ENCODE results near the gene FHAD1.
A peak's percentile ranks its signal among the peaks of the same experiment; 100 is the strongest.
"Not testable (repeated sequence)": the region's sequence is repeated elsewhere in the genome, so short reads cannot be mapped to it uniquely, and the experiment has no call there.

The FHAD1 gene

DNA sequence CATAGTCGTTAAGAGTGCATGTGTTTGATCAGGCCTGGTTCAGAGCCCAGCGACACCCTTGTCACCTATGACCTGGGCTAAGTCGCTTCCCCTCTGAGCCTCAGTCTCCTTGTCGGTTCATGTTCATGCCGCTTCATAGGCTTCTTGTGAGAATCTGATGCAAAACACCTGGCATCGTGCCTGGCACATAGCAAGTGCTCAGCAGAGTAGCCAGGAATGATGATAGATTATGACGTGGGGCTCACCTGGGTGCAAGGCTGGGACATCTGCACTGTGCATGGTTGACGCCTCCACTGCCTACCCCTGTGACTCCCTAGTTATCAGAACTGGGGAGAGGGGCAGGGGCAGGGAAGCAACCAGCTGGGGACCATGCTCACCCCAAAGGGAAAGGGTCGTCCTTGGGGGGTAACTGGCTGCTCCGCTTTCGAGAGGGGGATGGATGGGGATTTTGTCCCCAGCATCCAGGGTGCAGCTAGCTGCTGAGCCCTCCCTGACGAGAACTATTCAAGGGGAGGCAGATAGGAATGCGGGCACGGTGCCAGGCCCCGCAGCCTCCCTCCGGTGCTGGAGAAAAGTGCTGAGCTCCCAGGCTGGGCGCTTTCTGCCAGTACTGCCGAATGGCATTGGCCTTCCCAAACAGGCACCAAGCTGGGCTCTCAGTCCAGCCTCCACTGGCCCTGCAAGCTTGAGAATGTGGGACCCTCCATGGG lies 171.9 kb downstream of the FHAD1 start:
- no peak for DNase-seq (ENCODE audit: low spot score)

DNA sequence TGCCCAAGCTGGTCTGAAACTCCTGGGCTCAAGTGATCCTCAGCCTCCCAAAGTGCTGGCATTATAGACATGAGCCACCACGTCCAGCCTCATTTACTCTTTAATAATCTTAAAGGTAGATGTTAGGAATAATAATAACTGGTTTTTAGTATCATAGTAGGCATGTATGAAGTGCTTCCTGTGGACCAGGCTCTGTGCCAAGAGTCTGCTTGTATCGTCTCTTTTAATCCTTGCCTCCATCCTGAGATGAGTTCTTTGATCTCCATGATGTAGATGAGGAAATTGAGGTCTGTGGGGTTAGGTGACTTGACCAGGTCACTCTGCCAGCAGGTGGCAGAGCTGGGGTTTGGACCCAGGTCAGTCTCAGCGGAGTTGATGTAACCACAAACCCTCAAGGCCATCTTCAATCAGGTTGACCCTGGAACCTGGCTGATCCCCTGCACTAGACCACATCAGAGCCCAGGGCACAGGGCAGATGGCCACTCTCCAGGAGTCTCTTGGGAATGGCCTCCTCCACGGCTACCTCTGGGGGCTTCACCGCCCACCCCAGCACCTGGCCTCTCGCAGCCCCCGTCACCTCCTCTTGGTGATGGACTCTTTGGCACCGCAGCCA lies 173.9 kb downstream of the FHAD1 start:
- DNase-seq (ENCODE audit: low spot score) = no peak

DNA sequence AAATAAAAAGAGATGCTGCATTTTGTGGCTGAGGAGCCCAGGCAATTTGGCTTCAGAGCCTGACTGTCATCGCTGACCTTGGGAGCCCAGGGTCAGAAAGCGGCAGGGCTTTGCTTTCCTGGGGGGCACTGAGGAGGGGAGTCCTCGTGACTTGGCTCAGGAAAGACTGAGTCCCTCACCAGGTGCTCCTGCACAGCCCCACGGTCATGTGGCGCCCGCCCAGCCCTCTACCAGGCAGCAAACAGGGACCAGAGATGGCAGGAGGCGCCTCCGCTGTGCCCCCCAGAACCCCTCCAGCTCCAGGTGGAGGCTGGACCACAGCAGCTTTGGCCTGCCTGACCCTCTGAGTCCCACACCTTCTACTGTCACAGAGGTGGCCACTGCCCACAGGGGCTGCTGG lies 175.8 kb downstream of the FHAD1 start:
- no peak for DNase-seq (ENCODE audit: low spot score)

DNA sequence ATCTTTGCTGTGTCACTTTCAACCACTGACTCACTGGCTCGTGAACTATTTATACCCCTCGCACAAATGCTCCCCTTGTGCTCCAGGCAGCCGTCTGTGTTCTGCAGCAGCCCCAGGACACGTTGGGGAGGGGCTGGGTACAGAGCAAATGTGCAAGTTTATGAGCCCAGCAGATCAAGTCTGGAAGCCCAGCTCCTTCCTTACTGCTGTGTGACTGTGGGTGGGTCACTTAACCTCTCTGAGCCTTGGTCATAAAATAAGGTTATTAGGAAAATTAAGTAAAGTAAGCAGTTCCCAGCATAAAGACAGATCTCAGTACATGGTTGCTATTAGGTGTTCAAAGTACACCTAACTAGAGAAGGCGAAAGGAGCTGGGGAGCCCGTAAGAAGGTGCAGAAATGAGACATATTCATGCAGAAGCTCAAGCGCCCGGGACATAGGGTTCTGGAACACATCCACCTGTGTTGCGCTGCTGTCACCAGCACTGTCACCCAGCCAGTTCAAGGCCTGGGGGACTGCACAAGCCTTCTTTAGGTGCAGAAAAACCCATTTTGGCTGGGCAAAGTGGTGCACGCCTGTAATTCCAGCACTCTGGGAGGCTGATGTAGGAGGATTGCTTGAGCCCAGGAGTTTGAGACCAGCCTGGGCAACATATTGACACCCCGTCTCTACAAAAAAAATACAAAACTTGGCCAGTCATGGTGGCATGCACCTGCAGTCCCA lies 176.5 kb downstream of the FHAD1 start:
- DNase-seq (ENCODE audit: low spot score) = no peak

DNA sequence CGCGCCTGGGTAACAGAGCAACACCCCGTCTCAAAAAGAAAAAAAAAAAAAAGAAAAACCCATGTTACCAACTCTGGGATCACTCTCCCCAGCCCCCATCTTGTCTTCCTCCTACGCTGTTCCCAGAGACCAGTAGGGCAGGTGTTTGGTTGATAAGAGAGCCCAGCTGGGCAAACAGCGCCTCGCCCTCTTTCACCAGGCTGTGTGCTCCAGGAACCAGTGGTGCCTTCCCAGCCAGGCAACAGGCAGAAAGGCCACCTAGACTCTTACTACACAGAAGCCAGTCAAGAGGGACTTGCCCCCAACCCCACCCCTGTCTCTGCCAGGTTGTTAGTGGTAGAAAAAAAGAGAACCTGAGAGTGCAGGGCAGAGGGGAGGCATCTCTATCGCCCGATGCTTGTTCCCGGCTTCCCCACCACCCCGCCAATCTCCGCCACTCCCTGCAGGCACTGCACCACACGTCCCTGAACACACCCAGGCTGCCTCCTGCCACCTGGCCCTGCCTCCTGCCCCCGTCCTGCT lies 177.2 kb downstream of the FHAD1 start:
- DNase-seq (ENCODE audit: low spot score) = no peak

DNA sequence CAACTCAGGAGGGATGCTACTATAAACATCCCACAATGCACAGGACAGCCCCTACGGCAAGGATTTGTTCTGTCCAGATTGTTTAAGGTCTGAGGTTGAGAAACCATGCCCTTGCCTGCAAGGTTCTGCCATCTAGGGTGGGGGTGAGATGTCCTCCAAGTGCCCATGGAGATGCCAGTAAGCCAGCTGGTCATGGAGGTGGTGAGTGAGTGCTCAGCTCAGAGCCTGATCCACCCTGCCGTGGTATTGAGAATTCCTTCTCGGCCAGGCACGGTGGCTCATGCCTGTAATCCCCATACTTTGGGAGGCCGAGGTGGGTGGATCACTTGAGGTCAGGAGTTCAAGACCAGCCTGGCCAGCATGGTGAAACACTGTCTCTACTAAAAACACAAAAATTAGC lies 178.0 kb downstream of the FHAD1 start:
- no peak for DNase-seq (ENCODE audit: low spot score)

DNA sequence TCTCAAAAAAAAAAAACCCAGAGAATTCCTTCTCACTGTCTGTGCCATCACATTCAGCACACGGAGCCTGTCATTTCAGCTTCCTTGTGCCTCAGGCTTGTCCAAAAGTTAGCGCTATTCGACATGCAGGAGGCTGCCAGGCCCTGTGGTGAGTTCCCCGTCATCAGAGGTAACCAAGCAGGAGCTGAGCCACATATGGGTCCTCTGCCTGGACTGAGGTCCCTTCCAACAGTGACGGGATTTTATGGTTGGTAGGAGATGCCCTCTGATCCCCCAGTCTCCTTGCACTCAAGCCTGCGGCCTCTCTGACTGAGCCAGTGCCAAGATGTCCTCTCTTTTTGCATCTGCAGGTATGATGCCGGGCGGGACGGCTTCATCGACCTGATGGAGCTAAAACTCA lies 178.5 kb downstream of the FHAD1 start:
- DNase-seq (ENCODE audit: low spot score) = no peak

DNA sequence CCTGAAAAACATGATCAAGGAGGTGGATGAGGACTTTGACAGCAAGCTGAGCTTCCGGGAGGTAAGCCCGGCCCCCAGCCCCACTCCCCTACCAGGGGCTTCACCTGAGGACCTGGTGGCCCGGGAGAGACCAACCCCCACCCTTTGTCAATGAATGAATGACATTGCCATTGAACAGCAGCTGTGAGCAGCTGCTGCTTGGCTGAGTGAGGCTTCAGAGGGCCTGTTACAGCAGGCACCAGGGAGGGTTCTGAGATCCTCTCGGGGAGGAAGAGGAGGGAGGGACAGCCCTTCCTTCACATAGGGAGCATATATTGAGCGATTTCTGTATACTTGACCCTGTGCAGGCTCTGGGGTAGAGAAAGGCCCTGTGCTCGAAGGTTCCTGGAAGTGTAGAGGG lies 178.9 kb downstream of the FHAD1 start:
- DNase-seq (ENCODE audit: low spot score) = no peak

DNA sequence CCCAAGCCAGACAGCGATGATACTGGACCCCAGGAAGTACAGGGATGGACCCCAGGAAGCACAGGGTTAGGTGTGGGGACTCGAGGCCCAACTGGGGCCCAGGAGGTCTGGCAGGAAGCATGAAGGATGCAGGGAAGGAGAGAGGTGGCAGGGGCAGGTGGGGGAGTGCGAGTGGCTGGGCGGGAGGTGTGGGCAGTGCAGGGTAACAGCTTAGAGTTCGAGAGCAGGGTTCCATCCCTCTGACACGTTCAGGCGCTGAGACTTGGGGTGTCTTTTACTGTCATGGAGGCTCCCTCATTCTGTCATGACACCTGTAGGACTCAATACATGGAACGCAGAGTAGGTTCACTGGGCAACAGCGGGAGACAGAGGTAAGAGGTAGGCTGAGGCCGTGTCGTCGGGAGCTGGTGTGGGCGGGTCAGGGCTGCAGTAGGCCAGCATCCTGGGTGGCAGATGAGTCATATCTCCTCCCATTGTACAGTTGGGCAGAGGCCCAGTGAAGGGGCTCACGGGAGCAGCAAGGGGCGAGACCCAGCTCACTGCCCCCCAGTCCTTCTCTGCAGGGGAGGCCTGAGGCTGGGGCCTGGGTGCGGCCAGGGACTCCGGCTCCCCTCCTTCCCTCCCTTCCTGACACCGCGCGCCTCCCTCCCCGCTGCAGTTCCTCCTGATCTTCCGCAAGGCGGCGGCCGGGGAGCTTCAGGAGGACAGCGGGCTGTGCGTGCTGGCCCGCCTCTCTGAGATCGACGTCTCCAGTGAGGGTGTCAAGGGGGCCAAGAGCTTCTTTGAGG lies 179.7 kb downstream of the FHAD1 start:
- DNase-seq (ENCODE audit: low spot score) = no peak

DNA sequence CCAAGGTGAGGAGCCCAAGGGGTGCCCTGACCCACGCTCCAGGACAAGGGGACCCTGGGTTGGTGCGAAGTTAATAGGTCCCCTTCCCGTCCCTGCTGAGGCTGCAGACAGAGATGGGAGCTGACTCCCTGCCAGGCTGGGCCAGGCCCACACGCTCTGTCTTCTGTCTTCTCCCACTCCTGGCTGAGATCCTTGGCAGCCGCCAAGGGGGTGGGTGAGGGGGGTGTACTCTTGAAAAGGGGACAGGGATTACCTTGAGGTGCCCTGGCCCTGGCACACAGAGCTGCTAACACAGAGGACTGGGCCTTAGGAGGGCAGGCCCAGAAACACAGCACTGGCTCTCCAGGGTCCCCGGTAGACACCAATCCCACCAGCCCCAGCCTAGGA lies 180.2 kb downstream of the FHAD1 start:
- no peak for DNase-seq (ENCODE audit: low spot score)

DNA sequence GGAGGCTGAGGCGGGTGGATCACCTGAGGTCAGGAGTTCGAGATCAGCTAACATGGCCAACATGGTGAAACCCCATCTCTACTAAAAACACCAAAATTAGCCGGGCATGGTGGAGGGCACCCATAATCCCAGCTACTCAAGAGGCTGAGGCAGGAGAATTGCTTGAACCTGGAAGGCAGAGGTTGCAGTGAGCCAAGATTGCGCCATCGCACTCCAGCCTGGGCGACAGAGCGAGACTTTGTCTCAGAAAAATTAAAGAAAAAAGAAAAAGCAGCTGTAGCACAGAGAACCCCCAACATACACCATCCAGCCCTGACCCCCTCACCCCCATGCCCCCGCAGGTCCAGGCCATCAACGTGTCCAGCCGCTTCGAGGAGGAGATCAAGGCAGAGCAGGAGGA lies 181.2 kb downstream of the FHAD1 start:
- not testable (repeated sequence) for DNase-seq (ENCODE audit: low spot score)

DNA sequence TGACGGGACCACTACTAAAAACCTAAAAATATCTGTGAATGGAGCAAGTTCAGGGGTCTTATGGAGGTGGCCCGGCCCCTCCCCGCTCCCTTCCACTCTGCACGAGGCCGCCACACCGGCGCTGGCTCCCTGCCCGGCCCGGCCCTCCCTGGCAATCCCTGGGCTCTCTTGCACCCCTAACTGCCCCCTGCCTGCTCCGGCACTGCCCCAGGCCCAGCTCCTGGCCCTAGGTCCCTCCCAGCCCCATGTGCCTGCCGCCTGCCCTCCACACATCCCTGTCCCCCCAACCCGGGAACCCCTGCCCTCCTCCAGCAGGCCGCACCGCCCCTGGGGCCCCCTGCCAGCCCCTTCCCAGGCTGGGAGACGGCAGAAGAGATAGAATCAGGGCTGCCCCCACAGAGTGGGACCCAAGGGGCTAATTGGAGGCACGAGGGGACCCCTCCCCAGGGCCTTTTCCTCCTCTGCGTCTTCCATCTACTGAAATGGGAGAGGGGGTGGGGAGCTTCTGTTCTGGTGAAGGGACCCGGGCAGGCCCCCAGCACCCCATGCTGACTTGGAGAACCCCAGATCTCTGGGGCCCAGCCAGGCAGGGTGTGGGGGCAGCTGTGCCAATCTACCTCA lies 181.9 kb downstream of the FHAD1 start:
- no peak for DNase-seq (ENCODE audit: low spot score)

DNA sequence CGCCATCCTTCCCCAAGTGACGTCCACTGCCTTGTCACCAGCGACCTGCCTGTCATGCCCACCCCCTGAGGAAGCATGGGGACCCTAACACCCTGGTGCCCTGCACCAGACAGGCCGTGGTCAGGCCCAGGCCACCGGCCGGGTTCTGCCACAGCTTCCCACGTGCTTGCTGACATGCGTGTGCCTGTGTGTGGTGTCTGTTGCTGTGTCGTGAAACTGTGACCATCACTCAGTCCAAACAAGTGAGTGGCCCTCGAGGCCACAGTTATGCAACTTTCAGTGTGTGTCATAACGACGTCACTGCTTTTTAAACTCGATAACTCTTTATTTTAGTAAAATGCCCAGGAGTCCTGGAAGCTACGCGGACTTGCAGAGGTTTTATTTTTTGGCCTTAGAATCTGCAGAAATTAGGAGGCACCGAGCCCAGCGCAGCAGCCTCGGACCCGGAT lies 182.7 kb downstream of the FHAD1 start:
- no peak for DNase-seq (ENCODE audit: low spot score)

DNA sequence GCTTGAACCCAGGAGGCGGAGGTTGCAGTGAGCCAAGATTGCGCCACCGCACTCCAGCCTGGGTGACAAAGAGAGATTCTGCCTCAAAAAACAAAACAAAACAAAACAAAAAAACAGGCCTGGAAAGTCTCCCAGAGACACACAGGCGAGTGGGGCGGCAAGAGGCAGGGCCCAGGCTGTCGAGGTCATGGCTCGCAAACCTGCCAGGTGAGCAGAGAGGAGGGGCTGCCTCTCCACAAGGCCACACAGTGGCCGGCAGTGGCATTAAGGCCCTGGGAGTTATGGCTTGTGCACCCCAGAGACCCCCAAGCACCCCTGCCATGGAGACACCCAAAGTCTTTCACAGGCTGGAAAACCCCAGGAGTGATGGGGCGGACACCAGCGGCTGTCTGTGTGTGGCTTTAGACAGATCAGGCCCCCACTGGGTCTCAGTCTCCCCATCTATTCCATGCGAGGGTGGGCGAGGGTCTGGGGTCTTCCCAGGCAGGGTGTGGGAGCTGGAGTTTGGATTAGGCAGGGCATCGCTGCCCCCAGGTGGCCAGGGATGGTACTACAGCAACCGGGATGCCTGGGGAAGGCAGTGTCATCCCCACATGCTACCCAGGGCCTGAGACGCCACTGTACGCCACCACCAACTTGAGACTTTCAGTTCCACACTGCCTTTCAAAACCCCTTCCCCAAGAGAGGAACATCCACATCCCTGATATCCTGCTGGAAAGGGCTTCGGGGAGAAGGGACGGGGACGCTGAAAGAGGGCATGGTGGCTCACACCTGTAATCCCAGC lies 184.0 kb downstream of the FHAD1 start:
- DNase-seq (ENCODE audit: low spot score) = peak; percentile 55

DNA sequence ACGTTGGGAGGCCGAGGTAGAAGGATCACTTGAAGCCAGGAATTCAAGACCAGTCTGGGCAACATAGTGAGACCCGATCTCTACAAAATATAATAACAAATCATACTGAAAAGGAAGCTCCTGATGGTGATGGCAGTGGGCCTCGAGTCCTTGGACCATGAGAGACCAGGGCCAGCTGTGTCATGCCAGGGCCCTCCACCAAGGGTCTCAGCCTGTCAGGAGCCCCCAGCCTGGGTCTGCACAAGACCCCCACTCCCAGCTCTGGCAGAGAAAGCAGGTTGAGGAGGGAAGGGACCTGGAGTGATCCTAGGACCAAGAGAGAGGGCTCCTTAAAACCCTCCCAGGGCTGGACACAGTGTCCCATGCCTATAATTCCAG lies 184.5 kb downstream of the FHAD1 start:
- no peak for DNase-seq (ENCODE audit: low spot score)

DNA sequence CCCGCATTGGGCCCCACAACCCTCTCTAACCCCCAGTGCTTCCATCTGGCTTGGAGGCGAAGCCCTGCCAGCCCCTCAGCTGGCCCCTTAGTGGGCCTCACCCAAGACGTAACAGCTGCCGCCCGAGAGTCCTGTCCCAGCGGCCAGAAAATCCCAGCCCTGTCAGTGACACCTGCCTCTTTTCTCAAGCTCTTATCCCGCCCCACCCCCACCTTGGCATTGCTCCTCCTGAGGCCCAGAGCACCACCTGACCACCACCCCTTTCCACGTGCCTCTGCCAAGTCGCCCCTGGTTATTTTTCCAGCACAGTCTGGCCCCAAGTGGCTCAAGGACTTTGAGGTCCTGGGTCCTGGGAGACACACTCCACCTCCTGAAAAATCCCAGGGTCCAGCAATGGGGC lies 185.3 kb downstream of the FHAD1 start:
- DNase-seq (ENCODE audit: low spot score) = no peak

DNA sequence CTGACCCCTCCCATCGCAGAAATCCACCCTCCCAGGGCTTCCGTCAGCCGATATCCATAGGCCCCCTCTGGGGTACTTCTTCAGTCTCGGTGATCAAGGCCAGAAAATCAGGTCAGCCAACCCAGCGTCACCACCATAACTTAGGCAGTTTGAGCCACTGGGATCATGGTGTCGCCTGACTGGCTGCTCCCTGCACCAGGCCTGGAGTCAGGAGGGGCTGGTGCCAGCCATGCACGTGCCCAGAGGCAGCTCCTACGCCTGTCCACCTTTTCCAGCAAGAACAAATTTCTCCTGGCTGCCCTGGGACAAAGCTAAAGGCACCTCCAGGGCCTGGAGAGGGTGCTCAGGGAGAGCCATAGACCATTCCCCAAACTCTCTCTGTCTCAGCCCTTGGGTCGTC lies 186.4 kb downstream of the FHAD1 start:
- DNase-seq (ENCODE audit: low spot score) = no peak

DNA sequence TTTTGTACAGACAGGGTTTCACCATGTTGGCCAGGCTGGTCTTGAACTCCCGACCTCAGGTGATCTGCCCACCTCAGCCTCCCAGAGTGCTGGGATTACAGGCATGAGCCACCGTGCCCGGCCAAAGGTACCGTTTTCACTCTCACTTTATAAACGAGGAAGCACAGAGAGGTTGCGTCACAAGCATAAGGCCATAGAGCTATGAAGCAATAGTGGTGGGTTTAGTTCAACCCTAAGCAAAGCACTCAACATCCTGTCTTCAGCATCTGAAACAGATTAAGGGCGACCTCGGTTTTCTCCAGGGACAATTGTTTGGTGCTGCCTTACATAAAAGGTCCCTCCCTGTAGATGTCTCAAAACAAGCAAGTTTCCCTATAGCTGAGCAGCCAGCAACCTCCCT lies 187.7 kb downstream of the FHAD1 start:
- DNase-seq (ENCODE audit: low spot score) = peak; percentile 42

DNA sequence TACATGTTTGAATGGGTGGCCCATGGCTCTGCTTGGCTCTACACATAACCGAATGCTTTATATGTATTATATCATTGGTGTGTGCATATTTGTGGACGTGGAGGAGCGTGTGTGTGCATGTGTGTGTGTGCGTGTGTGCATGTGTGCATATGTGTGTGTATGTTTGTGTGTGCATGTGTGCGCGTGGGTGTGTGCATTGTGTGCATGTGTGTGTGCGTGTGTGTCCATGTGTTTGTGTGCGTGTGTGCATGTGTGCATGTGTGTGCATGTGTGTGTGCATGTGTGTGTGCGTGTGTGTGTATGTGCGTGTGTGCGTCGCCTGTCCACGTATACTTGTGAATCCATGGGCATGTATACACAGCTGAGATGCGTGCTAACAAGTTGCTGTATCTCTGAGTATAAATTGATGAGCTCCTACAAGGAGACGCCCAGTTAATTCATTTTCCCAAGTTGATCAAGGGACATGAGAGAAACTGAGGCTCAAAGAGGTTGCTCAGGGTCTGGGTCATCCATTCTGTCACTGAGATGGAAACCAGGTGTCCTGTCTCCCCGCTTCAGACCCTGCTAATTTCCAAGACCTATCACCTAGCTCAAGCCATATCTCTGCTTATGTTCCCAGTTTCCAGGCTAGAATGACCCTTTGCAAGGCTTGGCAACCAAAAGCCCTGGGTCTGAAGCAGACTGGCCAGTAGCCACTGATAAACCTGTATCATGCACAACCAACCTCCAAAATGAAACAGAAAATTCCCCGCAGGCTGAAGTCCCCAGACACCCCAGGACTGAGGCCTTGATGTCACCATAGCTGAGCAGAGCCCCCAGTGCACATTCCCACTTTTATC lies 188.4 kb downstream of the FHAD1 start:
- DNase-seq (ENCODE audit: low spot score) = no peak

DNA sequence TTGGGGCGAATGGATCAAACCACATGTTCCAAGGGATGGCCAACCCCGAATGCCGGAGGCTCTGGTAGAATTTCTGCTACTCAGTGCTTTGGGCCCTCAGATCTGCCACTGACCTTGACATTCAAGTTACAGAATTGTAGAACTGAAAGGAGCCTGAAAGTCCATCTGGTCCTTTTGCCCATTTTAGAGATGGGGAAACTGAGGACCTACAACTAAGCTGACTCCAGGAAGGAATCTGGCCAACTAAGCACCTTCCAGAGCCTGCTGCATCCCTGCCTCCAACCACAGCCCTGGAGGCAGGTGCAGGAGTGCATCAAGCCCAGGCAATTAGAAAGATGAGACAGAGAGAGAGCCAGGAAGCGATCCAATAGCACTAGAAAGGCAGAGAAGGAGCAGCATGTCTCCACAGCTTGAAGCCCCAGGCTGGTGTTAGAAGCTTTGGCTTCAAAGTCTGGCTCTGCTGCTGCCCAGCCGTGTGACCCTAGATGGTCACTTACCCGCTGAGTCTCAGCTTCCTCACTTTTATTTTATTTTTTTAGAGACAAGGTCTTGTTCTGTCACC lies 189.9 kb downstream of the FHAD1 start:
- no peak for DNase-seq (ENCODE audit: low spot score)

Measured in pons (tissue), 1 donor.